Activated T-helper 2 cell treated with anti-CD3 and anti-CD28 coated beads, Interferon-gamma antibody, Interleukin-2, Interleukin-4, amounts not matched to agents 10 μg/mL and 5 μg/mL and 100 μg/mL, durations not matched to agents 14 hours and 24 hours and 36 hours (primary cell): Measurements from ENCODE around the gene ZFPL1. TPM values are rescaled to one million over a fixed set of nuclear protein-coding genes. Genes with fewer than 3 reads are reported as not detected.

ENCODE experiments used
- DNase-seq: peaks from one replicate; pipeline ENCODE4 v3.0.0; 2021; ENCODE audit warnings: low spot score
- H3K27ac Mint-ChIP-seq: one replicate; pipeline ENCODE4 v1.8.0; 2021; ENCODE audit warnings: mixed read lengths
- H3K27me3 Mint-ChIP-seq: one replicate; pipeline ENCODE4 v1.8.0; 2021; ENCODE audit warnings: low read depth, mixed read lengths
- H3K36me3 Mint-ChIP-seq: one replicate; pipeline ENCODE4 v1.8.0; 2021; ENCODE audit warnings: low read depth, mixed read lengths
- H3K4me1 Mint-ChIP-seq: one replicate; pipeline ENCODE4 v1.8.0; 2021; ENCODE audit warnings: low read depth, mixed read lengths
- H3K4me3 Mint-ChIP-seq: one replicate; pipeline ENCODE4 v1.8.0; 2021; ENCODE audit warnings: low read depth, mild to moderate bottlenecking, moderate library complexity, mixed read lengths
- H3K9me3 Mint-ChIP-seq: one replicate; pipeline ENCODE4 v1.8.0; 2021; ENCODE audit warnings: mixed read lengths
- intact Hi-C: fragments of 100-400 bp; cut with micrococcal nuclease; formaldehyde crosslinking; loops from one replicate; pipeline ENCODE4 v1.15.1; 2023
- total RNA-seq: library from RNA; stranded (reverse); gene quantifications from 2 replicates; pipeline ENCODE4 v1.2.3, GENCODE V29; 2022

The ZFPL1 gene
- total RNA-seq, 1 donor from 2014 or later: 37.2 TPM

GRCh38 chr11:65066805-65067291, 17.2 kb upstream of the ZFPL1 start:
- no peaks in the 10 kb centered on the region for H3K36me3 Mint-ChIP-seq
- H3K27me3 Mint-ChIP-seq: no peaks in the 10 kb centered on the region
- DNase-seq: no peak
- no peaks in the 10 kb centered on the region for H3K4me1 Mint-ChIP-seq
- H3K27ac Mint-ChIP-seq: no peak overlapping the region
- intact Hi-C loops: no loop called here
- no peak overlapping the region for H3K4me3 Mint-ChIP-seq
- H3K9me3 Mint-ChIP-seq: no peaks in the 10 kb centered on the region

- DNase-seq: no peak
- H3K4me3 Mint-ChIP-seq: no peak overlapping the region
- H3K27ac Mint-ChIP-seq: no peak overlapping the region
- no peaks in the 10 kb centered on the region for H3K4me1 Mint-ChIP-seq
- no peaks in the 10 kb centered on the region for H3K9me3 Mint-ChIP-seq
- no peaks in the 10 kb centered on the region for H3K27me3 Mint-ChIP-seq
- intact Hi-C loops: no loop called here
- H3K36me3 Mint-ChIP-seq: no peaks in the 10 kb centered on the region
Measured at GRCh38 chr11:65067446-65067845, 16.6 kb upstream of the ZFPL1 start.

GRCh38 chr11:65069217-65069616, 14.8 kb upstream of the ZFPL1 start:
- intact Hi-C loops: no loop called here
- no peaks in the 10 kb centered on the region for H3K27me3 Mint-ChIP-seq
- no peaks in the 10 kb centered on the region for H3K4me1 Mint-ChIP-seq
- H3K27ac Mint-ChIP-seq: no peak overlapping the region
- no peak overlapping the region for H3K4me3 Mint-ChIP-seq
- no peaks in the 10 kb centered on the region for H3K36me3 Mint-ChIP-seq
- no peaks in the 10 kb centered on the region for H3K9me3 Mint-ChIP-seq
- no peak for DNase-seq

- Mint-ChIP-seq H3K36me3 (peaks cover 16% of the 10 kb centered on the region), H3K27ac (no peak overlapping the region), H3K9me3 (no peaks in the 10 kb centered on the region), H3K27me3 (no peaks in the 10 kb centered on the region), H3K4me1 (peaks cover 4% of the 10 kb centered on the region), H3K4me3 (no peak overlapping the region)
- intact Hi-C loops: no loop called here
- no peak for DNase-seq
Measured at GRCh38 chr11:65071907-65072630, 12.0 kb upstream of the ZFPL1 start.

- intact Hi-C loops: no loop called here
- no peak overlapping the region for H3K4me3 Mint-ChIP-seq
- peaks cover 4% of the 10 kb centered on the region for H3K4me1 Mint-ChIP-seq
- no peak overlapping the region for H3K27ac Mint-ChIP-seq
- no peaks in the 10 kb centered on the region for H3K9me3 Mint-ChIP-seq
- no peaks in the 10 kb centered on the region for H3K27me3 Mint-ChIP-seq
- peaks cover 21% of the 10 kb centered on the region for H3K36me3 Mint-ChIP-seq
- DNase-seq: no peak
Measured at GRCh38 chr11:65072631-65072966, 11.4 kb upstream of the ZFPL1 start.

- Mint-ChIP-seq H3K4me3 (no peak overlapping the region), H3K27me3 (no peaks in the 10 kb centered on the region), H3K4me1 (peaks cover 31% of the 10 kb centered on the region), H3K9me3 (no peaks in the 10 kb centered on the region), H3K27ac (peak overlapping the region; percentile 42), H3K36me3 (peaks cover 61% of the 10 kb centered on the region)
- no peak for DNase-seq
- intact Hi-C loops: no loop called here
Measured at GRCh38 chr11:65077451-65077850, 6.6 kb upstream of the ZFPL1 start.

- DNase-seq: peak; percentile 63
- no peak overlapping the region for H3K4me3 Mint-ChIP-seq
- H3K27me3 Mint-ChIP-seq: no peaks in the 10 kb centered on the region
- peak overlapping the region; percentile 77 for H3K27ac Mint-ChIP-seq
- intact Hi-C loops: no loop called here
- H3K4me1 Mint-ChIP-seq: peaks cover 36% of the 10 kb centered on the region
- no peaks in the 10 kb centered on the region for H3K9me3 Mint-ChIP-seq
- H3K36me3 Mint-ChIP-seq: peaks cover 68% of the 10 kb centered on the region
Measured at GRCh38 chr11:65078151-65078550, 5.9 kb upstream of the ZFPL1 start.

- Mint-ChIP-seq H3K9me3 (no peaks in the 10 kb centered on the region), H3K4me1 (peaks cover 36% of the 10 kb centered on the region), H3K36me3 (peaks cover 73% of the 10 kb centered on the region), H3K27me3 (no peaks in the 10 kb centered on the region), H3K4me3 (peak overlapping the region; percentile 1), H3K27ac (peak overlapping the region; percentile 77)
- DNase-seq: no peak
- intact Hi-C loops: no loop called here
Measured at GRCh38 chr11:65078786-65079342, 5.2 kb upstream of the ZFPL1 start.

- H3K9me3 Mint-ChIP-seq: no peaks in the 10 kb centered on the region
- intact Hi-C loops: loop anchor here (5.0 to 10.0 kb wide), 4 partner anchors 41 to 772 kb away; partner anchors contain the start of genes ARL2, CFL1, SAC3D1 and SNX15
Measured at GRCh38 chr11:65083134-65083833, 738 bp upstream of the ZFPL1 start.

GRCh38 chr11:65084598-65085375, 765 bp downstream of the ZFPL1 start:
- H3K9me3 Mint-ChIP-seq: no peaks in the 10 kb centered on the region
- H3K4me3 Mint-ChIP-seq: peak overlapping the region; percentile 97
- peaks cover 71% of the 10 kb centered on the region for H3K36me3 Mint-ChIP-seq
- peak overlapping the region; percentile 97 for H3K27ac Mint-ChIP-seq
- H3K4me1 Mint-ChIP-seq: peaks cover 28% of the 10 kb centered on the region
- intact Hi-C loops: loop anchor here (1.0 to 10.0 kb wide), 7 partner anchors 12 to 770 kb away; partner anchors contain the start of genes ARL2, CFL1, FAU and MRPL49
- no peaks in the 10 kb centered on the region for H3K27me3 Mint-ChIP-seq
- no peak for DNase-seq

More at GRCh38 chr11:65083134-65083833, 738 bp upstream of the ZFPL1 start:
- Mint-ChIP-seq H3K36me3 (peaks cover 68% of the 10 kb centered on the region), H3K27ac (peak overlapping the region; percentile 97), H3K4me1 (peaks cover 39% of the 10 kb centered on the region), H3K27me3 (no peaks in the 10 kb centered on the region), H3K4me3 (peak overlapping the region; percentile 97)
- DNase-seq: no peak

- peak overlapping the region; percentile 97 for H3K27ac Mint-ChIP-seq
- intact Hi-C loops: loop anchor here (2.0 to 10.0 kb wide), 2 partner anchors 25 to 769 kb away; partner anchors contain the start of genes CFL1 and TM7SF2
- peak overlapping the region; percentile 97 for H3K4me3 Mint-ChIP-seq
- peaks cover 25% of the 10 kb centered on the region for H3K4me1 Mint-ChIP-seq
- no peaks in the 10 kb centered on the region for H3K9me3 Mint-ChIP-seq
- peaks cover 66% of the 10 kb centered on the region for H3K36me3 Mint-ChIP-seq
- no peak for DNase-seq
- H3K27me3 Mint-ChIP-seq: no peaks in the 10 kb centered on the region
Measured at GRCh38 chr11:65085446-65085845, 1.4 kb downstream of the ZFPL1 start.

GRCh38 chr11:65086809-65087208, 2.8 kb downstream of the ZFPL1 start:
- no peak for DNase-seq
- H3K9me3 Mint-ChIP-seq: no peaks in the 10 kb centered on the region
- no peak overlapping the region for H3K4me3 Mint-ChIP-seq
- intact Hi-C loops: loop anchor here (10.0 kb wide), 1 partner anchor 768 kb away; the partner anchor contains the start of gene CFL1
- H3K27ac Mint-ChIP-seq: no peak overlapping the region
- peaks cover 55% of the 10 kb centered on the region for H3K36me3 Mint-ChIP-seq
- H3K4me1 Mint-ChIP-seq: peaks cover 20% of the 10 kb centered on the region
- H3K27me3 Mint-ChIP-seq: no peaks in the 10 kb centered on the region
